NCI-H2196 treated with DMSO at 0.1 percent for 48 hours (cell line): ENCODE results near the gene TUBA8.
A peak's percentile ranks its signal among the peaks of the same experiment; 100 is the strongest.
"Not testable (repeated sequence)": the region's sequence is repeated elsewhere in the genome, so short reads cannot be mapped to it uniquely, and the experiment has no call there.

ENCODE experiments used
- DNase-seq: peaks from one replicate; lab custom pipeline; 2025; ENCODE audit not compliant: unreplicated experiment; lab: John Stamatoyannopoulos, UW

Gene TUBA8

DNA sequence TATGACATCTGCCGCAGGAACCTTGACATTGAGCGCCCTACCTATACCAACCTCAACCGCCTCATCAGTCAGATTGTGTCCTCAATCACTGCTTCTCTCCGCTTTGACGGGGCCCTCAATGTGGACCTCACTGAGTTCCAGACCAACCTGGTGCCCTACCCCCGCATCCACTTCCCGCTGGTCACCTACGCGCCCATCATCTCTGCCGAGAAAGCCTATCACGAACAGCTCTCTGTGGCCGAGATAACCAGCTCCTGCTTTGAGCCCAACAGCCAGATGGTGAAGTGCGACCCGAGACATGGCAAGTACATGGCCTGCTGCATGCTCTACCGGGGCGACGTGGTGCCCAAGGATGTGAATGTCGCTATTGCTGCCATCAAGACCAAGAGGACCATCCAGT is 16.0 kb downstream of the TUBA8 start:
- DNase-seq: no peak

DNA sequence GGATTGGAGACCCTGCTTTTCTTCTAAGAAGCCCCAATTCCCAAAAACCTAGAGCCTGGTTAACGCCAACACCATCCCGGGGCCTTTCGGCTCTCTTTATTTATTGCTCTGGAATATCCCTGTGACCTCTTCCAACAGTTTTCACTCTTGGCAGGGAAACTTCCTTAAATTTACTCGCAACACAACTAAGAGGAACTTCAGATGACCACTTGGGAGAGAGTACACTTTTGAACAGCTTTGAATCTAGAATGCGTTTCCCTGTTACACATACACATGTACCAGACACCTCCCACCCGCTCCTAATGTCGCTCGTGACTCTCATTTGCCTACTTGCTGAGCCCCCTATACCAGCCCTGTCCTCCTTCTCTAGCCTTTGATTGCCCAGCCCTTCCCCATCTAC is 19.4 kb downstream of the TUBA8 start:
- no peak for DNase-seq

DNA sequence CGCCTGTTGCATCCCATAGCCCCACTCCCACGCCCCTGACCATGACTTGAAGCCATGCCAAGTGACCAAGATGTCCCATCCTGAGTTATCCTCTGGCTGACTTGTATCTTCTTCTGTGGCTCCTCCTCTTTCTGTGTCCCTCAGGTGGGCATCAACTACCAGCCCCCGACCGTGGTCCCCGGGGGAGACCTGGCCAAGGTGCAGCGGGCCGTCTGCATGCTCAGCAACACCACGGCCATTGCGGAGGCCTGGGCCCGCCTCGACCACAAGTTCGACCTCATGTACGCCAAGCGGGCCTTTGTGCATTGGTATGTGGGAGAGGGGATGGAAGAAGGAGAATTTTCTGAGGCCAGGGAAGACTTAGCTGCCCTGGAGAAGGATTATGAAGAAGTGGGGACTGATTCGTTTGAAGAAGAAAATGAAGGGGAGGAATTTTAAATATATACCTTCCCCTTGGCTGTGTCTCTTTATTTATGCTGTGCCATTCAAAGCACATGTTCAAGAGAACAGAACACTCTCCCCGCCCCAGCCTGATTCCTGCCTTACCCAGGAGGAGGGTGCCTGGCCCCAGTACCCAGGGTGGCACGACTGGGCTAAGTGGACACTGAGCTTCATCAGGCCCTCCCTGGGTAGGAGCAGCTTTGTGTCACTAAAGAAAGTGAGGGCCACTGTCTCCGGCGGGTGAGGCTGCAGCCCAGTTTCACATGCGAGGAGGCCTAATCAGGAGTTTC is 20.3 kb downstream of the TUBA8 start:
- no peak for DNase-seq

DNA sequence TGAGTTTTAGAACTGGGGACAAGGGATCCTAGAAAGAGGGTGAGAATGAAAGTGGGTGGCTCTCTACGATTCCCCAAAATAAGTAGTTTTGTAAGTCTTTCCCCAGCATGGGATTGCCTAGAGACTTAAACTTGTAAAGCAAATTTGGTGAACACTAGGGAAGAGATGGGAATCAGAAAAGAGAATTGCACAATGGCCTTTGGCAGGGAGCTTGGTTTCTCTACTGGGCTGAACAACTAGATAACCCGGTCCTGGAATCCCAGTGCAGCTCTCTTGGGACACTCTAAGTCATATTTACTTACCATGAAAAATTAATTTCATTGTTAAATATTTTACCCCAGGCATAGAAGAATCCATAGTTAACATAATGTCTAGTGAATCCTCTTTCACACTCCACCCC is 22.8 kb downstream of the TUBA8 start:
- no peak for DNase-seq

DNA sequence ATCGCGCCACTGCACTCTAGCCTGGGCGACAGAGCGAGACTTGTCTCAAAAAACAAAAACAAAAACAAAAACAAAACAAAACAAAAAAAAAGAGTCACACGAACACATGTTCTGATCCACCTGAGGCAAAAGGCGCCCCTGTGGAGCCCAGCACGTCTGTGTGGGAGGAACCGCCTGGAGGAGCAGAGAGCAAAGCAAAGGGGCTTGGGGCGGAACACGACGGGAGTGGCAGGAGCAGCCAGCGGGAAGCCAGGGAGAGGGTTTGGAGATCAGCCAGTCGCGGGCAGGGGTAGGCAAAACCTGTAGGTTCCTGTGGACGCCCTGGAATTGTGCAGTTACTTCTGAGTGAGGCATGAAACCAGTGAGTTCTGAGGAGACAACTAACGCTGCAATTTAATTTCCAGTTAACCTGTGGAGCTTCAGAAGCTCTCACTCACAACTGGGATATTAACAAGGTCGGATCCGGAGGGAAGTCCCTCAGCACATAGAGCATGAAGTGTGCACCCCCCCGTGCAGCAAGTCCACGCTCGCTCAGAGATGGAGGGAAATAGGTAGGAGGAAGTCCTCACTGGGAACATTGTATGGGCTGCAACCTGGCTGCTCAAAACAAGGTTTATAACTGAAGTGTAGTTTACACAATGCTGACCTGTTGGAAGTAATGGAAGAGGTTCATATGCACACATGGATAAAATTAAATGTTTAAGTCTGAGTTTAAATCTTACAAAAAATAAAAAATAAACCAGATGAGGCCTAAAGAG is 26.1 kb downstream of the TUBA8 start:
- DNase-seq: no peak

DNA sequence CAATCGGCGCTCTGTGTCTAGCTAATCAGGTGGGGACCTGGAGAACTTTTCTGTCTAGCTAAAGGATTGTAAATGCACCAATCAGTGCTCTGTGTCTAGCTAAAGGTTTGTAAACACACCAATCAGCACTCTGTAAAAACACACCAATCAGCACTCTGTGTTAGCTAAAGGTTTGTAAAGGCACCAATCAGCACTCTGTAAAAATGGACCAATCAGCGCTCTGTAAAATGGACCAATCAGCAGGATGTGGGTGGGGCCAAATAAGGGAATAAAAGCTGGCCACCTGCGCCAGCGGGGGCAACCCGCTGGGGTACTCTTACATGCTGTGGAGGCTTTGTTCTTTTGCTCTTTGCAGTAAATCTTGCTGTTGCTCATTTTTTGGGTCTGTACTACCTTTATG is 30.4 kb downstream of the TUBA8 start:
- not testable (repeated sequence) for DNase-seq

DNA sequence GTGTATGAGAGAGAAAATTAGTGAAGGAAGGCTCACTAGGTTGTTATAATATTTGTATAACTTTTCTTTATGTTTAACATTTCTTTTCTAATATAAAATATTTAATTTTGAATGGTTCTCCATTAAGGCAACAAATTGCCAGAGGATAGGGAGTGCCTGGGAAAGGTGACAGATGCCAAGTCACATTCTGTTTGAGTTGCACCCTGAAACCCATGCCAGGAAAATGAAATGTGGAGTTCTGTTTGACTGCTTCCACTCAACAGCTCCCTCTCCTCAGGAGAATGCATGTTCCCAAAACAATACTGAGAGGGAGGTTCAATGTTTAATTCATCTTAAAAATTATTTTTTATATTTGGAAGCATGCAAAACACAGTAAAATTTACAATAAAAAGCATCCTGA is 33.5 kb downstream of the TUBA8 start:
- DNase-seq: no peak

DNA sequence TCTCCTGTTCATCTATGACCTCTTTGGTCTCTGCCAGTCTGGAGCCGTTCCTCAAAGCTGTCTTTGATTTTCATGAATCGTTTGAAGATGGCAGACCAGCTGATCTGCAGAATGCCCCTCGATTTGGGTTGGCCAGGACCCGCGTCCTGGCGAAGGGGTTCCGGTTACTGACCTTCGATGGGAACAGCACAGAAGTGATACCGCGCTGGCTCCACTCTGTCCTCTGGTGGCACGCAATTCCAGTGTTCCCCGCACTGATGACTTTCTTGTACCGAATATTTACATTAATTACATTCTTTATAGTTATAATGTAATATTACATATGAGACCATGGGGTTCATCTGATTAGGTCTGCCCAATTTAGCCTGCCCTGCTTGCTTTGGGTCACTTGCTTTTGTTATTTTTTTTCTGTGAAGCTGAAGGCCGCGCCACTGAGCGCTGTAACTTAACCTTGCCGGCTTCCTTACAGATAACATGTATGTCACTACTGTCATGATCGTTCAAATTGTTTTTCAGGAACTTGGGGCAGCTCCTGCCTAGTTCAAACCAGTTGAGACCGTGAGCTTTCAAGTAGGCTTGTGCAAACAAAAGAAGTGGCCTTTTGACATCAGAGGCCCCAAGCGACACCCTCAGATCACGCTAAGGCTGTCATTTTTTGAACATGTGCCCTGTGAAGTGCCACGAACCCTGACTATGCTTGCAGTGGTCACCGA is 35.2 kb downstream of the TUBA8 start:
- no peak for DNase-seq

DNA sequence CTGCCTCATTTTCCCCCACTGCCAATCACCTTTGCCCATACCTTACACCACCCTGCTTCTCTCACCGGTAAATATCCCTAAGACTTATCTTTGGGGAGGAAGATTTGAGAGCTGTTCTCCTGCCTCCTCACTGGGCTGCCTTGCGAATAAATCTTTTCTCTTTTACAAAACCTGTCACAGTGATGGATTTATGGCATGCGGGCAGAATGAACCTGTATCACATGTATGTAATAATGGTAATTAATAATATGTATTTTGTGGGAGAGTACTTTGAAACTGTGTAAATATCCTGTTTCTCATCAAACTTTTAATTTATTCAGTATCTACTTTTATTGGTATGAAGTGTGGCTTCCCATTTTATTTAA is 35.8 kb downstream of the TUBA8 start:
- DNase-seq: no peak

DNA sequence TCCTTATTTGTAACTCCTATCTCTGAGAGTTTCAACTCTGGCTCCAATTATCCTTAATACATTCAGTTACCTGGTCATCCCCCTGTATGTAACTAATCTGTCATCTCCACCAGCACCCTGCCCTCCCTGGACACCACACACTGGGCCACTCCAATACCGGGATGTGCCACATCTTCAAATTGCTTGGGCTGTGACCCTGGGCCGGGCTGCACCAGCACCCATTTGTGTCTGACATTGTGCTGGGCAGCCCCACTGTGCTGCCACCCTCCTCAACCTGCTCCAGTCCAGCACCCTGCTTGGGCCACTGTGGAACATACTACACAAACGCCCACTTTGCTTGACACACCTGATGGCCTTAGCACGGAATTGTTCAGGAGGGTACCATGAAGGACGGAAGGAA is 37.2 kb downstream of the TUBA8 start:
- no peak for DNase-seq

DNA sequence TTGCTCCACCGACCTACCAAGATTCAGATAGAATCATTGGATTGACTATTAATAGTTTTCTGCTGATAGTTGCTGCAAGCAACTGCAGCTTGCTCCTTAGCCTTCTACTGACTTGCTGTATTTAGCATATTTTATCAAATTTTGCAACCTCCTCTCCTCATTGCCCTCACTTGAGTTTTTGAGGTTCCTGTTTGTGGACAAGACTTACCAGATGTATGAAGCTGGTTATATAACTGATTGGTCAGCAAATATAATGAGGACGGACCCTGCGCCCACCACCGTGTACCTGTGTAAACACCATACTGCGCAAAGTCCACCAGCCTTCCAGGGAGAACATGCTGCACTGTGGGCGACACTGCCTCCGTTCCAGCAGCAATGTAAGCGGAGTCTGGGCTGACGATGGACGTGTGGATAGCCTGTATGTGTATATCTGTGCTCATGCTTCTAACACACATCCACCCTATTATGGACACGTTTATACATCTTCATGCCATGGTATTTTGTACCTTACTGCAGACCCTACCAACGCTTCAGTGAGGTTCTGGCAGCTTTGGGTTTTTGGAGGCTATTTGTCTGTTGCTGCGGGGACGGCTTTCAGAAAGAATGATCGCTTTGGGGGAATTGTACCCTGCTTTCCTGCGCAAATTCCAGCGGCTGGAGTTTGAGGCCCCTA is 37.8 kb downstream of the TUBA8 start:
- DNase-seq: no peak

DNA sequence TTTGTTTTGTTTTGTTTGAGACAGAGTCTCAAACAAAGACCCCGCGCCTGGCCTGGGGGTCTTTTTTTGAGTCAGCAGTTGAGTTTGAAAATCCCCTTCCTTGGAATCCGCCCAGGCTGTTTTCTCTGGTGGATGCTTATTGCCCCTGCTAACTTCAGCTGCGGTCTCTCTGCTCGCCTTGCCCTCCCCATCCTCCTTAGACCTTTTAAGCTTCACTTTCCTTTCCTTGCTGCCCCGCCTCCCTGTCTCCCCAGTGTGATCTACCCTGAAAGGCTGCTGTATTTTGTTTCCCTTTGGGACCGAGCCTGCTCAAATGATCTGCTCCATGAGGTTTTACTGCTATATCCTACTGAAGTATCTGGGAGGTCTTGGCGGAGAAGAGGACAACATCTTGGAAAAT is 41.9 kb downstream of the TUBA8 start:
- DNase-seq: no peak

DNA sequence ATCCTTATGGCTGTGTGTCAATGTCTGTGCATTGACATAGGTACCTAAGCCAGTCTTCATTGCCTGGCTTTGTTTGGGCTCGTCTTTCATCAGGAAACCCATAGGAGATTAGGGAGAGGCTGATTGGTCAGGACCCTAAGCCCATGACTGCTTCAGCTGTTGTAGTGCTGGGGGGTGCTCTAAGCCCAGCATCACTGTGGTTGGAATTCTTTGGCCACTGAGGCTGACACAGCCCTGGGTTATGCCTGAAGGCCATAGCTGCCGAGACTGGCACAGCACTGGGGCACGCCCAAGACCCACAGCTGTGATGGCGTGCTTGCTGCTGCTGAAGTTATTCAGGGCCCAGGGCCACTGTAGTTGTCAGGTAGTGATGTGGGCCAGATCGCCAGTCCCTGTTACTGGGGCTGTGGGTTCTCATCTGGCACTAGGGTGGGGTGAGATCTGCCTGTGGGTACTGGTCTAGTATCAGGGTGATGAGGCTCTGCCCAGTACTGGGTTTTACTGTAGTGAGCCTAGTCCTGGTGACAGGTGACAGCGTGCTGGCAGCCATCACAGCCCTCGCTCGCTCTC is 44.3 kb downstream of the TUBA8 start:
- no peak for DNase-seq

DNA sequence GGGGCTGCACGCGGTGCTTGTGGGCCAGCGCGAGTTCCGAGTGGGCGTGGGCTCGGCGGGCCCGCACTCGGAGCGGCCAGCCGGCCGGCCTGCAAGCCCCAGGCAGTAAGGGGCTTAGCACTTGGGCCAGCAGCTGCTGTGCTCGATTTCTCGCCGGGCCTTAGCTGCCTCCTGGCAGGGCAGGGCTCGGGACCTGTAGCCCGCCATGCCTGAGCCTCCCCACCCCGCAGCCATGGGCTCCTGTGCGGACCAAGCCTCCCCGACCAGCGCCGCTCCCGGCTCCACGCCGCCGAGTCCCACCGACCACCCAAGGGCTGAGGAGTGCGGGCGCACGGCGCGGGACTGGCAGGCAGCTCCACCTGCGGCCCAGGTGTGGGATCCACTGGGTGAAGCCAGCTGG is 44.9 kb downstream of the TUBA8 start:
- DNase-seq: not testable (repeated sequence)

DNA sequence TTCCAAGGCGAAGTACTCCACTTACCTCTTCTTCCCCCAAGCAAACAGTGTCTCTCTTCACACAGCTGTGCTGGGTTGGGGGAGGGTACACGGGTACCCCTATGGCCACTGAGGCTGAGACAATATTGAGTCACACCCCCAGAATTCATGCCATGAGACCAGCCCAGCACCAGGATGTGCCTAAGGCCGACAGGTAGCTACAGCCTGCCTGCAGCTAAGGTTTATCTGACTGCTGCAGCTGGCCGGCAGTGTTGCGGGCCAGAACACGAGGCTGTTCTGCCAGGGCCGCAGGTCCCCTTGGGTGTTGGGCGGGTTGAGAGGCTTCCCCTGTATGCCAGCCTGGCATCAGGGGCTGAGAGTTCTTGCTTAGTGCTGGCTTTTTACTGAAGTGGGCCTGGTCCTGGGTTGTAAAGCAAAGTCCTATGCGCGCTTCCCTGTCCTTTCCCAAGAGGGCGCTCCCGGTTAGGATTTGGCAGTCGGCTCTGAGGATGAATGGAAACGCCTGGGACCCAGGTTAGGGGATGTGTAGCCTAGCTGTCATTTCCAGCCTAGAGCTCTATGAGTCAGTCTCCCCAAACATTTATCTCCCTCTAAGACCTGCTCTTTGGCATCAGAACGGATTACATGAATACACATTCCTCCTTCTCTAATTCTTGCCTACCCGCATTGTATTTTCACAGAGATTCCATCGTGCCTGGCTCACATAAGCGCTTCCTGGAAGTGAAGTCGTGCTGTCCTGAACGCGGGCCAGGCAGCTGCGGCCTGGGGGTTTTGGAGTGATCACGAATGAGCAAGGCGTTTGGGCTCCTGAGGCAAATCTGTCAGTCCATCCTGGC is 46.5 kb downstream of the TUBA8 start:
- DNase-seq: peak; percentile 63

DNA sequence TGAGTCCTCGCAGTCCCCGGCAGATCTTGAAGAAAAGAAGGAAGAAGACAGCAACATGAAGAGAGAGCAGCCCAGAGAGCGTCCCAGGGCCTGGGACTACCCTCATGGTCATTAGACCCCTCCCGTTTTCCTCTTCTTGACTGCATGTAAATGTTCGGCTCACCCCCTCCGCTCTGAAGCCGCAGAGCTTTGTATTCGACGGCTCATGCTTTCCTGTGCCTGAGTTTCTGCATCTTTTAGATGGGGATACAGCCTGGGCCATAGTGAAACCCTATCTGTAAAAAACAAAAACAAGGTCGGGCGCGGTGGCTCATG is 47.1 kb downstream of the TUBA8 start:
- no peak for DNase-seq

DNA sequence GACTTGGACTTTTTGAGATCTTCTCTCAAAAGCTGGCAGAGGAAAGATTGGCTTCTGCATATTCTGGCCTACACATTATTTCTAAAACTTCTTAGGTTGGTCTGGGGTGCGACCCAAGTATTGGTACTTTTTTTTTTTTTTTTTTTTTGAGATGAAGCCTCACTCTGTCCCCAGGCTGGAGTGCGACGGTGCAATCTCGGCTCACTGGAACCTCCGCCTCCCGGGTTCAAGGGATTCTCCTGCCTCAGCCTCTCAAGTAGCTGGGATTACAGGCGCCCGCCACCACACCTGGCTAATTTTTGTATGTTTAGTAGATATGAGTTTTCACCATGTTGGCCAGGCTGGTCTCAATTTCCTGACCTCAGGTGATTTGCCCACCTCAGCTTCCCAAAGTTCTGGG is 50.0 kb downstream of the TUBA8 start:
- DNase-seq: not testable (repeated sequence)

DNA sequence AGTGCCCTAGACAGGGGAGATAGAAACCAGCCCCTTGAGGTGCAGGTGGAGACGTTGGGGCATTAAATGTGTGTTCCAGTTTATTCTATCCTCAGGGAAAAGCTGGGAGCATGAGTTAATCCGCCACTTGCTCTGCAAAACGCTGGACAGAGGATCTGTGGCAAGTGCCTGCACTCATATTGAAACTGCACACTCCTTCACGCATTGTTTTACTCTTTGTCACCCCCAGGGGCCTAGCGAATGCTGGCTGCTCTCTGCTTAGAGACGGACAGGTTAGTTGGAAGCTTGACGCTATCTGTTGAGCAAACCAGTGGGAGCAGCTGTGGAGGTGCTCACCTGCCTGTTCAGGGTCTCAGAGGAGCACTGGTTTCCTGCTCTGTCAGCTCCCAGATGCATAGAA is 53.2 kb downstream of the TUBA8 start:
- not testable (repeated sequence) for DNase-seq

DNA sequence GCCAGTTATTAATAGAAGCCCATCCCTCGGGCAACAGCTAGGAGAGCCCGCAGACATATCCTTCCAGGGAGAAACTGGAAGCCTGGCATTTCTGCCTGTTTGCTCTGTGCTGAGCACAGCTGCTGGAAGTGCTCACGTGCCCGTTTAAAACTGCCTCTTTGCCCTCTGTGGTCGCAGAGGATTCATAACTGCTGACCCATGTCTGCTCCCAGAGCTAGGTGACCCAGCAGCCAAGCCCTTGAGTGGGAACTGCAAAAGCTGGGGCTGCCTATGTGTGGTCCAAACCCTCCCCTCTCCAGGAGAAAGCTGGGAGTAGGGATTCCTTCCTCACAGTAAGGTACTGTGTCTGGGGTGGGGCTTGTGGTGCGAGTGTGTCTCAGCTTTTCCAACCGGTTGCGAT is 54.0 kb downstream of the TUBA8 start:
- peak; percentile 52 for DNase-seq

DNA sequence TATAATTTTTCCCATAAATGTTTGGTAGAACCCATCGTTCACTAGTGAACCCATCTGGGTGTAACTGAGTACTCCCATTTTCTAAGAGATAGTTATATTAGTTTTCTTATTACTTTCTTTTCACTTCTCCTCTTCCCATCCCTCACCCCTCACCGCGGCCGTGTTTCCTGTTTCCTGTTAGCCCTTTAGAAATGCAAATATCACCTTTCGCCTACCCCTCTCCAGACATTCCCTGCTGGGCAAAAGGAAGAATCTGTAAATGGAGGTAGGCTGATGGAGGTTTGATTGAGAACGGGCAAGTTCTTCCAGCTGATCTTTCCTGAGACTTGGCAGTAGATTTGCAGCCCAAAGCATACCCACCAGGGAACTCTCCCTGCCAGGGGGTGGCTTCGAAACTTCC is 54.7 kb downstream of the TUBA8 start:
- not testable (repeated sequence) for DNase-seq

DNA sequence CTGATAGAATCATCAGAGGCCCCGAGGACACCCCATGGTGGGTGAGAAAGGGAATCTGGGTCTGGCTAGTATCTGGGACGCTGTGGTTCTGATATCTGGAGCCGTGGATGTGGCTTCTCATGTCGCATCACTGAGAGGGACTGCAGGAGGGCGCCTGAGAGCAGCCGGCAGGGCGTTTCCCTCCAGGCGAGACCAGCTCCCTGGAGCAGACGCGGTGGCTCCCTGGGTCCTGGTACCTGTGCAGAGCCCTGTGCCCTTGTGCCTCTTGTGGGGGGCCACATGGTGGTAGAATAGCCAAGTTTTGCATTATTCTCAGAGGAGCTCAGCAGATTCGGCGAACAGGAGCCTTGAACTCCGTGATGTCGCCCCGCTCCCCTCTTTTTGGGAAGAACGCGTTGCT is 59.7 kb downstream of the TUBA8 start:
- not testable (repeated sequence) for DNase-seq
